HL-60 (cell line): ENCODE data around the gene KCNV2.

Source experiments
- CTCF ChIP-seq: IDR thresholded peaks from one replicate; pipeline ENCODE4 v1.5.1; 2011; ENCODE audit warnings: low read length, control low read depth, inconsistent platforms; ENCODE audit not compliant: insufficient read depth
- SPI1 ChIP-seq: IDR thresholded peaks from 2 replicates; pipeline ENCODE4 v1.6.1; 2012; ENCODE audit warnings: low read depth, mild to moderate bottlenecking, borderline replicate concordance

- no peak for TF ChIP-seq CTCF
- TF ChIP-seq SPI1 = no peak
Observed at GRCh38 chr9:2681981-2682380, 35.3 kb upstream of the KCNV2 start.
